GM19328 (cell line): Measurements from ENCODE around the gene COPZ1.
"Not testable (repeated sequence)": the region's sequence is repeated elsewhere in the genome, so short reads cannot be mapped to it uniquely, and the experiment has no call there.

Experiments used
- ATAC-seq: cut with Tn5 transposase; IDR thresholded peaks from one replicate; pipeline ENCODE4 v1.9.1; 2021; ENCODE audit warnings: mild to moderate bottlenecking, moderate library complexity; ENCODE audit not compliant: unreplicated experiment

COPZ1 gene

GRCh38 chr12:54294152-54294952, 30.6 kb upstream of the COPZ1 start:
- no peak for ATAC-seq

GRCh38 chr12:54294953-54295566, 29.9 kb upstream of the COPZ1 start:
- ATAC-seq, result no peak

- ATAC-seq, result no peak
Measured at GRCh38 chr12:54296393-54297099, 28.4 kb upstream of the COPZ1 start.

- no peak for ATAC-seq
Measured at GRCh38 chr12:54298904-54299303, 26.0 kb upstream of the COPZ1 start.

- no peak for ATAC-seq
Measured at GRCh38 chr12:54299515-54300224, 25.3 kb upstream of the COPZ1 start.

- ATAC-seq, result no peak
Measured at GRCh38 chr12:54300225-54300731, 24.7 kb upstream of the COPZ1 start.

GRCh38 chr12:54300732-54301427, 24.1 kb upstream of the COPZ1 start, which contains the start of gene NFE2:
Gene NFE2 (minus strand): TSS chr12:54301015. CDS start chr12:54295248, 5,767 bp downstream.
- no peak for ATAC-seq

- no peak for ATAC-seq
Measured at GRCh38 chr12:54301428-54302048, 23.4 kb upstream of the COPZ1 start.

- no peak for ATAC-seq
Measured at GRCh38 chr12:54303640-54304039, 21.3 kb upstream of the COPZ1 start.

GRCh38 chr12:54304187-54304810, 20.6 kb upstream of the COPZ1 start:
- ATAC-seq, result no peak

GRCh38 chr12:54306925-54307741, 17.8 kb upstream of the COPZ1 start:
- no peak for ATAC-seq

GRCh38 chr12:54311051-54311450, 13.9 kb upstream of the COPZ1 start:
- no peak for ATAC-seq

- ATAC-seq, result not testable (repeated sequence)
Measured at GRCh38 chr12:54312309-54312708, 12.6 kb upstream of the COPZ1 start.

GRCh38 chr12:54321363-54321762, 3.6 kb upstream of the COPZ1 start:
- no peak for ATAC-seq

- ATAC-seq, result not testable (repeated sequence)
Measured at GRCh38 chr12:54325442-54326109, 645 bp downstream of the COPZ1 start.

- no peak for ATAC-seq
Measured at GRCh38 chr12:54328595-54329337, 3.8 kb downstream of the COPZ1 start.

- no peak for ATAC-seq
Measured at GRCh38 chr12:54329759-54330158, 4.8 kb downstream of the COPZ1 start.
